K562 treated with DMSO at 1 percent for 12 hours (cell line): Measurements from ENCODE around the gene CRYBB2. TPM values are rescaled to one million over a fixed set of nuclear protein-coding genes. Genes with fewer than 3 reads are reported as not detected.

Experiments used
- total RNA-seq: library from RNA; unstranded; fragments of 300-600 nt; gene quantifications from 2 replicates; pipeline ENCODE4 v1.2.3, GENCODE V29; 2022; ENCODE audit not compliant: insufficient read depth

Gene CRYBB2
- not detected in 2 replicates for total RNA-seq

GRCh38 chr22:25219211-25219689 is at the start of gene CRYBB2:
Gene CRYBB2, plus strand, starts transcription at chr22:25219639. Its CDS starts 1,791 bp downstream, at chr22:25221430.

GRCh38 chr22:25199731-25200520 is 19.5 kb upstream of the CRYBB2 start, which contains the start of gene CRYBB3:
Gene CRYBB3, plus strand, starts transcription at chr22:25199858. Its CDS starts 1,539 bp downstream, at chr22:25201397.

Other genes with a start within 250 kb of the CRYBB2 start
- not detected in 2 replicates for gene CRYBB3, start 19.8 kb upstream of the CRYBB2 start, total RNA-seq